ENCODE measurements around the gene CPD. TPM values are rescaled to one million over a fixed set of nuclear protein-coding genes. Genes with fewer than 3 reads are reported as not detected.

Gene CPD
- total RNA-seq, 4 donors from 2014 or later: 38.5 to 112 (median 60.3) TPM

DNA sequence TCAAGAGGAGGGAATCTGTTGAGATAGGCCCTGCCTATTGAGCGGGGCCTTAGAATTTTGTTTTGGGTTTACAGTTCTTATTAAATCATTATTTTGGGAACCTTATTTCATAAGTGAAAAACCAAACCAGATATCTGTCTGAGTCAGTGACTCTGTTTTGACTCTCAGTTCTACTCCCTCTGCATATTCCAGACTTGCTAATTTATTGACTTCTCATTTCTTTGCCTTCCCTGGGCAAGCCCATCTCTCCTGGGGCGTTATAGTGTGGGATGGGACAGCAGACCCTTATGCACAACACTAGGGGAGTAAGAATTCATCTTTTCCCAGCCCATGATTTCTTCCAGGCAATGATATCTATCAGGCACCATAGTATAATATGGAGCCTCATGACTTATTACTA, 45.7 kb downstream of the CPD start:
- peaks cover 2 to 70% (median 8%) of the 10 kb centered on the region in 3 donors for H3K36me3 ChIP-seq
- TF ChIP-seq EP300 (IDR thresholded peaks at IDR 0.05): no peak
- TF ChIP-seq, protein P1, sequence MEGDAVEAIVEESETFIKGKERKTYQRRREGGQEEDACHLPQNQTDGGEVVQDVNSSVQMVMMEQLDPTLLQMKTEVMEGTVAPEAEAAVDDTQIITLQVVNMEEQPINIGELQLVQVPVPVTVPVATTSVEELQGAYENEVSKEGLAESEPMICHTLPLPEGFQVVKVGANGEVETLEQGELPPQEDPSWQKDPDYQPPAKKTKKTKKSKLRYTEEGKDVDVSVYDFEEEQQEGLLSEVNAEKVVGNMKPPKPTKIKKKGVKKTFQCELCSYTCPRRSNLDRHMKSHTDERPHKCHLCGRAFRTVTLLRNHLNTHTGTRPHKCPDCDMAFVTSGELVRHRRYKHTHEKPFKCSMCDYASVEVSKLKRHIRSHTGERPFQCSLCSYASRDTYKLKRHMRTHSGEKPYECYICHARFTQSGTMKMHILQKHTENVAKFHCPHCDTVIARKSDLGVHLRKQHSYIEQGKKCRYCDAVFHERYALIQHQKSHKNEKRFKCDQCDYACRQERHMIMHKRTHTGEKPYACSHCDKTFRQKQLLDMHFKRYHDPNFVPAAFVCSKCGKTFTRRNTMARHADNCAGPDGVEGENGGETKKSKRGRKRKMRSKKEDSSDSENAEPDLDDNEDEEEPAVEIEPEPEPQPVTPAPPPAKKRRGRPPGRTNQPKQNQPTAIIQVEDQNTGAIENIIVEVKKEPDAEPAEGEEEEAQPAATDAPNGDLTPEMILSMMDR (IDR thresholded peaks at IDR 0.05): no peak
- TF ChIP-seq POLR2A (IDR thresholded peaks at IDR 0.05): no peak
- no peaks in the 10 kb centered on the region for H3K27me3 ChIP-seq
- H3K27ac ChIP-seq: no peak overlapping the region
- H3K4me3 ChIP-seq: no peak overlapping the region
- no peaks in the 10 kb centered on the region for H3K9me3 ChIP-seq
- no peak for DNase-seq (ENCODE audit: low spot score in 2 of 2)
- 98% methylated on average over 2 of the region's 2 CpGs for WGBS, 2 donors
- peaks cover 0 to 3% (median 0%) of the 10 kb centered on the region in 4 donors for H3K4me1 ChIP-seq

GRCh38 chr17:30426292-30426691, 47.6 kb downstream of the CPD start:
- no peaks in the 10 kb centered on the region for H3K27me3 ChIP-seq

DNA sequence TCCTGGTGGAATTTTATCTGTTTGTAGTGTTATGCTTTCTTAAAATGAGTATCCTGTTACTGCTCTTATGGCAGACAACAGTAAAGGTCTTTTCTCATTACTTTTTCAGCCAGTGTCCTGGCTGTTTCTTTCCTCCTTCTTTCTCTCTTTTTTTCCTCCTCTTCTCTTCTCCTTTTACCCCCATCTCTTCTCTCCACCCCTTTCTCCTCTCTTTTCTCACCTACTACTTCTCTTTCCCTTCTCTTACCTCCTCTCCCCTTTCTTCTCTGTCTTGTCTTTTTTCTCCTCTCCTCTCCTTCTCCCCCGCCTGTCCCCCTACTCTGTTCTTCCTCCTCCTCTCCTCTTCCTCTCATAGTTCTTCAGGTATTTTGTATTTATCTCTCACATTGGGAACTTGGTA, 48.9 kb downstream of the CPD start:
- H3K27ac ChIP-seq: no peak overlapping the region
- WGBS, 2 donors: 87 to 96% methylated on average over 1 of the region's 1 CpG

More at GRCh38 chr17:30426292-30426691, 47.6 kb downstream of the CPD start:
- no peak for DNase-seq (ENCODE audit: low spot score in 2 of 2)
- Histone ChIP-seq H3K27ac (no peak overlapping the region), H3K4me1 (peaks cover 0 to 3% (median 0%) of the 10 kb centered on the region in 4 donors), H3K4me3 (no peak overlapping the region), H3K9me3 (no peaks in the 10 kb centered on the region), H3K36me3 (peaks cover 2 to 73% (median 8%) of the 10 kb centered on the region in 3 donors)
- 97 to 98% methylated on average over 2 of the region's 2 CpGs for WGBS, 2 donors
- no peak for TF ChIP-seq POLR2A (IDR thresholded peaks at IDR 0.05)
- TF ChIP-seq, protein P1 (IDR thresholded peaks at IDR 0.05): no peak
- TF ChIP-seq EP300 (IDR thresholded peaks at IDR 0.05): no peak

DNA sequence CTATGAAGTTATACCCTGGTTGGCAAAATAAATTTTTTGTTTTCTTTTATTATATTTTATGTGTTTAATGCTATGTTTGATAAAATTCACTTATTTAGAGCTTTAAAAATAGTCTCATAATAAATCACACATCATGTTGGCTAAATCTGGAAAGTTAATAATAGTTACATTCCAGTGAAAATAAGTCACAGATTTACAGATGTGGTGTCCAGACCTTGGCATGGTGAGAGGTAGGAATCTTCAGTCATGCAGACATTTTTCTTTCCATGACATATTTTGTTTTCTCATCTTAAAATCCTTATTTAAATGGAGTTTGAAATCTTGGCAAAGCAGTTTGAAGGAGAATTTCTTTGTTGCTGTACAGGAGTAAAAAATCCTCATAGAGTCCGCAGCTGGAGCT, 50.4 kb downstream of the CPD start:
- Histone ChIP-seq H3K27me3 (no peaks in the 10 kb centered on the region), H3K4me3 (no peak overlapping the region), H3K9me3 (no peaks in the 10 kb centered on the region), H3K27ac (no peak overlapping the region), H3K4me1 (peaks cover 0 to 3% (median 0%) of the 10 kb centered on the region in 4 donors), H3K36me3 (peaks cover 0 to 78% (median 0%) of the 10 kb centered on the region in 3 donors)
- no peak for DNase-seq (ENCODE audit: low spot score in 2 of 2)
- 63 to 70% methylated on average over 1 of the region's 1 CpG for WGBS, 2 donors
- TF ChIP-seq EP300 (IDR thresholded peaks at IDR 0.05) (no peak), POLR2A (IDR thresholded peaks at IDR 0.05) (no peak)
- TF ChIP-seq, protein P1 (IDR thresholded peaks at IDR 0.05): no peak

More for the DNA sequence above, 48.9 kb downstream of the CPD start:
- no peak for DNase-seq (ENCODE audit: low spot score in 2 of 2)
- Histone ChIP-seq H3K27me3 (no peaks in the 10 kb centered on the region), H3K9me3 (no peaks in the 10 kb centered on the region), H3K4me3 (no peak overlapping the region), H3K4me1 (peaks cover 0 to 3% (median 0%) of the 10 kb centered on the region in 4 donors), H3K36me3 (peaks cover 2 to 78% (median 7%) of the 10 kb centered on the region in 3 donors)
- TF ChIP-seq, protein P1 (IDR thresholded peaks at IDR 0.05): no peak
- TF ChIP-seq EP300 (IDR thresholded peaks at IDR 0.05): no peak
- TF ChIP-seq POLR2A (IDR thresholded peaks at IDR 0.05): no peak

DNA sequence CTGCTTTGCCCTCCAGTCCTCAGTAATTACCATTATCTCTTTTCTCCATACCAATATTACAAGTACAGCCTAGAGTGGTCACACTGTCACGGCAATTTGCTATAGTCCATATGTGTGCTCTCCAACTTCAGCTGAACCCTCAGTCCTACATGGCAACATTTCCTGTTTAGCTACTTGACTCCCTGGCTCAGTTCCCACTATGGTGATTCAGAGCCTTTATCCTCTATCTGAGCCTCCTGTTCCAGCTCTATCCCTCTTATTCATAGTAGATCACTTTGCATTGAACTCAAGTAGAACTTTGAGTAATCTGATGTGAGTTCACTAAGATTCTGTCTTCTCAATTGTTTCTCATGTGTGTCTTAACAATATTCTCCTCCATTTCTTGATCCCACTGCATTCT, 54.8 kb downstream of the CPD start:
- peaks cover 0 to 3% (median 0%) of the 10 kb centered on the region in 4 donors for H3K4me1 ChIP-seq
- no peak for DNase-seq (ENCODE audit: low spot score in 2 of 2)
- no peaks in the 10 kb centered on the region for H3K27me3 ChIP-seq
- no peaks in the 10 kb centered on the region for H3K9me3 ChIP-seq
- WGBS, 2 donors: 87 to 95% methylated on average over 1 of the region's 1 CpG
- no peak for TF ChIP-seq POLR2A (IDR thresholded peaks at IDR 0.05)
- TF ChIP-seq, protein P1 (IDR thresholded peaks at IDR 0.05): no peak
- no peak for TF ChIP-seq EP300 (IDR thresholded peaks at IDR 0.05)
- H3K4me3 ChIP-seq: no peak overlapping the region
- H3K27ac ChIP-seq: no peak overlapping the region
- peaks cover 0 to 72% (median 0%) of the 10 kb centered on the region in 3 donors for H3K36me3 ChIP-seq

Data from tibial nerve (tissue), 4 donors.